ENCODE data around the gene MRPL34. TPM values are rescaled to one million over a fixed set of nuclear protein-coding genes. Genes with fewer than 3 reads are reported as not detected.

Gene MRPL34
- total and polyA plus RNA-seq, 9 of the 15 experiments (the other 6 are each of a cell fraction or from before 2014, with no cell fraction given), result 11.5 to 256 (median 72.5) TPM

- TF ChIP-seq KAT7 (CRISPR knock-in tag; IDR thresholded peaks at IDR 0.05; ENCODE audit: borderline replicate concordance) (0 out of 2 replicates have a peak, but pooled peaks have one; percentile 13), PREB (CRISPR knock-in tag; IDR thresholded peaks at IDR 0.05) (no peak), L3MBTL2 (IDR thresholded peaks at IDR 0.05) (peak; percentile 91), ZFX (CRISPR knock-in tag; IDR thresholded peaks at IDR 0.05) (peak; percentile 64), ERF (CRISPR knock-in tag; IDR thresholded peaks at IDR 0.05) (0 out of 2 replicates have a peak, but pooled peaks have one; percentile 2), SAP30 (IDR thresholded peaks at IDR 0.05; ENCODE audit: borderline replicate concordance, insufficient read depth, low read depth, low read length, poor library complexity, severe bottlenecking) (peak; percentile 24), MYC (IDR thresholded peaks at IDR 0.05; ENCODE audit: low read depth, low read length) (peak; percentile 9; the same call in 1 of the 2 replicates), MYC (CRISPR knock-in tag; IDR thresholded peaks at IDR 0.05; ENCODE audit: borderline replicate concordance, low read depth) (no peak)
- TF ChIP-seq, protein P1, sequence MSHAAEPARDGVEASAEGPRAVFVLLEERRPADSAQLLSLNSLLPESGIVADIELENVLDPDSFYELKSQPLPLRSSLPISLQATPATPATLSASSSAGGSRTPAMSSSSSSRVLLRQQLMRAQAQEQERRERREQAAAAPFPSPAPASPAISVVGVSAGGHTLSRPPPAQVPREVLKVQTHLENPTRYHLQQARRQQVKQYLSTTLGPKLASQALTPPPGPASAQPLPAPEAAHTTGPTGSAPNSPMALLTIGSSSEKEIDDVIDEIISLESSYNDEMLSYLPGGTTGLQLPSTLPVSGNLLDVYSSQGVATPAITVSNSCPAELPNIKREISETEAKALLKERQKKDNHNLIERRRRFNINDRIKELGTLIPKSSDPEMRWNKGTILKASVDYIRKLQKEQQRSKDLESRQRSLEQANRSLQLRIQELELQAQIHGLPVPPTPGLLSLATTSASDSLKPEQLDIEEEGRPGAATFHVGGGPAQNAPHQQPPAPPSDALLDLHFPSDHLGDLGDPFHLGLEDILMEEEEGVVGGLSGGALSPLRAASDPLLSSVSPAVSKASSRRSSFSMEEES (CRISPR knock-in tag; IDR thresholded peaks at IDR 0.05), result 0 out of 2 replicates have a peak, but pooled peaks have one; percentile 0
- TF ChIP-seq, protein P2, sequence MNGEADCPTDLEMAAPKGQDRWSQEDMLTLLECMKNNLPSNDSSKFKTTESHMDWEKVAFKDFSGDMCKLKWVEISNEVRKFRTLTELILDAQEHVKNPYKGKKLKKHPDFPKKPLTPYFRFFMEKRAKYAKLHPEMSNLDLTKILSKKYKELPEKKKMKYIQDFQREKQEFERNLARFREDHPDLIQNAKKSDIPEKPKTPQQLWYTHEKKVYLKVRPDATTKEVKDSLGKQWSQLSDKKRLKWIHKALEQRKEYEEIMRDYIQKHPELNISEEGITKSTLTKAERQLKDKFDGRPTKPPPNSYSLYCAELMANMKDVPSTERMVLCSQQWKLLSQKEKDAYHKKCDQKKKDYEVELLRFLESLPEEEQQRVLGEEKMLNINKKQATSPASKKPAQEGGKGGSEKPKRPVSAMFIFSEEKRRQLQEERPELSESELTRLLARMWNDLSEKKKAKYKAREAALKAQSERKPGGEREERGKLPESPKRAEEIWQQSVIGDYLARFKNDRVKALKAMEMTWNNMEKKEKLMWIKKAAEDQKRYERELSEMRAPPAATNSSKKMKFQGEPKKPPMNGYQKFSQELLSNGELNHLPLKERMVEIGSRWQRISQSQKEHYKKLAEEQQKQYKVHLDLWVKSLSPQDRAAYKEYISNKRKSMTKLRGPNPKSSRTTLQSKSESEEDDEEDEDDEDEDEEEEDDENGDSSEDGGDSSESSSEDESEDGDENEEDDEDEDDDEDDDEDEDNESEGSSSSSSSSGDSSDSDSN (IDR thresholded peaks at IDR 0.05; ENCODE audit: borderline replicate concordance in 1 of 2, low read depth in 2 of 2, low read length in 2 of 2), result peak in 1 of 2 experiments; percentile 87; a peak in 2 of 4 replicates
Measured at GRCh38 chr19:17306285-17306714, 628 bp downstream of the MRPL34 start (continued).

Data from K562 (cell line).